GM23248 (cell line): Measurements from ENCODE around the gene MGMT. TPM values are rescaled to one million over a fixed set of nuclear protein-coding genes. Genes with fewer than 3 reads are reported as not detected.

Experiments used
- DNase-seq: peaks from one replicate; pipeline ENCODE4 v3.0.0-alpha.2; 2015
- H2AFZ ChIP-seq: fragments of 200-600 bp; sonication (generic); 2 replicates; pipeline ENCODE4 v1.6.1; 2016; ENCODE audit warnings: antibody characterized with exemption
- H3F3A ChIP-seq: fragments of 200-600 bp; sonication (generic); 2 replicates; pipeline ENCODE4 v1.6.1; 2016; ENCODE audit warnings: mild to moderate bottlenecking, antibody characterized with exemption, mixed run types; ENCODE audit not compliant: insufficient read depth
- H3K27ac ChIP-seq: fragments of 200-600 bp; sonication (generic); 2 replicates; pipeline ENCODE4 v1.5.1; 2016; ENCODE audit warnings: mild to moderate bottlenecking
- H3K27me3 ChIP-seq: fragments of 200-600 bp; sonication (generic); replicated peaks from 2 replicates; pipeline ENCODE4 v1.6.1; 2016; ENCODE audit warnings: mild to moderate bottlenecking; ENCODE audit not compliant: insufficient read depth
- H3K36me3 ChIP-seq: fragments of 200-600 bp; sonication (generic); 2 replicates; pipeline ENCODE4 v1.6.1; 2016; ENCODE audit warnings: low read depth, mild to moderate bottlenecking
- H3K4me1 ChIP-seq: fragments of 200-600 bp; sonication (generic); 2 replicates; pipeline ENCODE4 v1.6.1; 2016; ENCODE audit warnings: mild to moderate bottlenecking; ENCODE audit not compliant: insufficient read depth
- H3K4me2 ChIP-seq: fragments of 200-600 bp; sonication (generic); one replicate; pipeline ENCODE4 v1.6.1; 2016; ENCODE audit warnings: mild to moderate bottlenecking; ENCODE audit not compliant: unreplicated experiment
- H3K4me3 ChIP-seq: fragments of 200-600 bp; sonication (generic); 2 replicates; pipeline ENCODE4 v1.5.1; 2016; ENCODE audit warnings: mild to moderate bottlenecking
- H3K79me2 ChIP-seq: fragments of 200-600 bp; sonication (generic); 2 replicates; pipeline ENCODE4 v1.6.1; 2016; ENCODE audit warnings: mild to moderate bottlenecking; ENCODE audit not compliant: insufficient read depth
- H3K9ac ChIP-seq: fragments of 200-600 bp; sonication (generic); 2 replicates; pipeline ENCODE4 v1.6.1; 2016; ENCODE audit warnings: mild to moderate bottlenecking
- H3K9me2 ChIP-seq: fragments of 200-600 bp; sonication (generic); 2 replicates; pipeline ENCODE4 v1.6.1; 2016; ENCODE audit warnings: mixed run types, mild to moderate bottlenecking, moderate library complexity; ENCODE audit not compliant: insufficient read depth
- H3K9me3 ChIP-seq: fragments of 200-600 bp; sonication (generic); one replicate; pipeline ENCODE4 v1.6.1; 2017; ENCODE audit warnings: low read depth
- H4K20me1 ChIP-seq: fragments of 200-600 bp; sonication (generic); 2 replicates; pipeline ENCODE4 v1.6.0; 2016; ENCODE audit not compliant: insufficient read depth
- EZH2 ChIP-seq: fragments of 200-600 bp; sonication (generic); IDR thresholded peaks from 2 replicates; pipeline ENCODE4 v1.6.1; 2018; ENCODE audit warnings: antibody characterized with exemption, mild to moderate bottlenecking; ENCODE audit not compliant: insufficient read depth, poor library complexity, severe bottlenecking
- EZH2phosphoT487 ChIP-seq: fragments of 200-600 bp; sonication (generic); IDR thresholded peaks from 2 replicates; pipeline ENCODE4 v1.6.1; 2018; ENCODE audit warnings: antibody characterized with exemption, moderate library complexity, mild to moderate bottlenecking, low read depth; ENCODE audit not compliant: insufficient read depth
- WGBS, 2 experiments: methylation state at CpG; one replicate each; pipeline ENCODE4 v1.1.6; 2015 to 2017; ENCODE audit warnings: low lambda C conversion rate in 2 of 2, low coverage in 1 of 2; ENCODE audit errors: missing lambda C conversion rate in 2 of 2; 5-methylcytosine and 5-hydroxymethylcytosine counted together
- in situ Hi-C: fragments of 300-500 bp; cut with MboI; formaldehyde crosslinking; loops from 2 replicates; pipeline ENCODE4 v1.15.0; 2020
- polyA plus RNA-seq: library from polyadenylated mRNA; unstranded; fragments of >200 nt; fragmentation: Nextera tagmentation; extraction: Ambion mirVana; gene quantifications from 2 replicates; pipeline ENCODE4 v1.2.1, GENCODE V29; 2016
- total RNA-seq: library from RNA; depleted of rRNA; stranded (reverse); fragments of >200 nt; shearing (Covaris generic); gene quantifications from 2 replicates; pipeline ENCODE4 v1.2.3, GENCODE V29; 2014

Gene MGMT
- total and polyA plus RNA-seq, 2 experiments from 2014 or later, result 28.5 to 35.1 TPM

GRCh38 chr10:129755621-129756020, 288.6 kb downstream of the MGMT start:
- Histone ChIP-seq H2AFZ (no peak overlapping the region), H3K27me3 (no peaks in the 10 kb centered on the region), H3K9me2 (no peaks in the 10 kb centered on the region), H3K27ac (no peak overlapping the region), H3K4me1 (0 out of 2 replicates have a peak, but pooled peaks cover 4% of the 10 kb centered on the region), H3K79me2 (no peaks in the 10 kb centered on the region), H3K9ac (no peak overlapping the region), H3K4me2 (no peak overlapping the region), H3K36me3 (no peaks in the 10 kb centered on the region), H3K9me3 (peaks cover 12% of the 10 kb centered on the region), H3F3A (no peaks in the 10 kb centered on the region), H4K20me1 (no peaks in the 10 kb centered on the region), H3K4me3 (no peak overlapping the region)
- 80 to 87% methylated on average over 9 of the region's 9 CpGs for WGBS, 2 experiments
- TF ChIP-seq EZH2 (no peak), EZH2phosphoT487 (no peak)
- DNase-seq, result no peak
- in situ Hi-C loops, result no loop called here

- no peaks in the 10 kb centered on the region for H3K9me2 ChIP-seq
- no peaks in the 10 kb centered on the region for H3K27me3 ChIP-seq
- peaks cover 10% of the 10 kb centered on the region for H3K9me3 ChIP-seq
- 59 to 61% methylated on average over 21 of the region's 21 CpGs for WGBS, 2 experiments
- in situ Hi-C loops, result no loop called here
- no peak overlapping the region for H3K4me2 ChIP-seq
- no peak overlapping the region for H3K9ac ChIP-seq
- peak; percentile 3 for DNase-seq
- TF ChIP-seq EZH2 (no peak), EZH2phosphoT487 (no peak)
- H2AFZ ChIP-seq, result no peak overlapping the region
- peak overlapping the region; percentile 19; the same call in 1 of the 2 replicates for H3K4me3 ChIP-seq
- no peaks in the 10 kb centered on the region for H3F3A ChIP-seq
- no peaks in the 10 kb centered on the region for H4K20me1 ChIP-seq
- no peaks in the 10 kb centered on the region for H3K36me3 ChIP-seq
- 0 out of 2 replicates have a peak, but pooled peaks cover 4% of the 10 kb centered on the region for H3K4me1 ChIP-seq
- H3K27ac ChIP-seq, result no peak overlapping the region
- H3K79me2 ChIP-seq, result no peaks in the 10 kb centered on the region
Observed at GRCh38 chr10:129756912-129757901, 290.2 kb downstream of the MGMT start.

GRCh38 chr10:129758207-129759021, 291.4 kb downstream of the MGMT start:
- H3K4me2 ChIP-seq, result no peak overlapping the region
- H3K79me2 ChIP-seq, result no peaks in the 10 kb centered on the region
- H2AFZ ChIP-seq, result no peak overlapping the region
- no peaks in the 10 kb centered on the region for H3K9me2 ChIP-seq
- no peak overlapping the region for H3K4me3 ChIP-seq
- 0 out of 2 replicates have a peak, but pooled peaks cover 4% of the 10 kb centered on the region for H3K4me1 ChIP-seq
- H3K27me3 ChIP-seq, result no peaks in the 10 kb centered on the region
- no peak for TF ChIP-seq EZH2
- TF ChIP-seq EZH2phosphoT487, result no peak
- no peak overlapping the region for H3K9ac ChIP-seq
- DNase-seq, result no peak
- H4K20me1 ChIP-seq, result no peaks in the 10 kb centered on the region
- H3K9me3 ChIP-seq, result no peaks in the 10 kb centered on the region
- in situ Hi-C loops, result no loop called here
- no peaks in the 10 kb centered on the region for H3K36me3 ChIP-seq
- no peak overlapping the region for H3K27ac ChIP-seq
- WGBS, 2 experiments, result 91 to 92% methylated on average over 22 of the region's 22 CpGs
- H3F3A ChIP-seq, result no peaks in the 10 kb centered on the region
